Parietal lobe (tissue), 1 donor: ENCODE measurements around the gene CRHR1. TPM values are rescaled to one million over a fixed set of nuclear protein-coding genes. Genes with fewer than 3 reads are reported as not detected.

Experiments
- total RNA-seq: library from RNA; depleted of rRNA; stranded (reverse); fragments of >200 nt; gene quantifications from one replicate; pipeline ENCODE4 v1.2.3, GENCODE V29; 2014

The CRHR1 gene
- total RNA-seq, result 16.6 TPM

GRCh38 chr17:45784293-45784740 lies at the start of gene CRHR1:
CRHR1 (plus strand) TSS chr17:45784320; CDS start chr17:45784545, 225 bp downstream.

GRCh38 chr17:45844695-45845375 lies 60.7 kb downstream of the CRHR1 start, which contains the start of gene SPPL2C:
SPPL2C (plus strand) TSS chr17:45844881; CDS start chr17:45844907, 26 bp downstream.

Other genes starting within 250 kb of the CRHR1 start
- 0.63 TPM for gene SPPL2C, start 60.6 kb downstream of the CRHR1 start, total RNA-seq
- 215 TPM for gene MAPT, start 110.2 kb downstream of the CRHR1 start, total RNA-seq
- gene STH, start 214.9 kb downstream of the CRHR1 start, total RNA-seq, result 26.6 TPM